GM18517 (cell line): ENCODE data around the gene BCAS4.

Source experiments
- ATAC-seq: cut with Tn5 transposase; IDR thresholded peaks from one replicate; pipeline ENCODE4 v1.9.1; 2021; ENCODE audit warnings: mild to moderate bottlenecking, moderate library complexity; ENCODE audit not compliant: unreplicated experiment

BCAS4 gene

DNA sequence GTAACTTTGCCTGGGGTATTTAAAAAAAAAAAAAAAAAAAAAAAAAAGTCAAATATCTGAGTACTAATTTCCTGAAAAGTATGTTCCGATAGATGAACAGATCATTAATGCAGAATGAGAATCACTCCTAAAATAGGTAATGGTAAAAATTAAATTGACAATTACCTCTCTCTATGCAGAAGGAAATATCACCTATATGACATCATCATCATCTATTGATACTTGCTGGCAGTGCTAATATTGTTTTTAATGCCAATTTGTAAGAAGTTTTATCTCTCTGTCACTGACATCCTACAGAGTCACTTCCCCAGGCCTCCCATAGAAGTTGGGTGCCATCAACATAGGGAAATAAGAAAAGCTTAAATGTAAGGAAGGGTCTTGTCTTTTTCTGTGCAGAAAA lies 106.4 kb downstream of the BCAS4 start:
- ATAC-seq = no peak

DNA sequence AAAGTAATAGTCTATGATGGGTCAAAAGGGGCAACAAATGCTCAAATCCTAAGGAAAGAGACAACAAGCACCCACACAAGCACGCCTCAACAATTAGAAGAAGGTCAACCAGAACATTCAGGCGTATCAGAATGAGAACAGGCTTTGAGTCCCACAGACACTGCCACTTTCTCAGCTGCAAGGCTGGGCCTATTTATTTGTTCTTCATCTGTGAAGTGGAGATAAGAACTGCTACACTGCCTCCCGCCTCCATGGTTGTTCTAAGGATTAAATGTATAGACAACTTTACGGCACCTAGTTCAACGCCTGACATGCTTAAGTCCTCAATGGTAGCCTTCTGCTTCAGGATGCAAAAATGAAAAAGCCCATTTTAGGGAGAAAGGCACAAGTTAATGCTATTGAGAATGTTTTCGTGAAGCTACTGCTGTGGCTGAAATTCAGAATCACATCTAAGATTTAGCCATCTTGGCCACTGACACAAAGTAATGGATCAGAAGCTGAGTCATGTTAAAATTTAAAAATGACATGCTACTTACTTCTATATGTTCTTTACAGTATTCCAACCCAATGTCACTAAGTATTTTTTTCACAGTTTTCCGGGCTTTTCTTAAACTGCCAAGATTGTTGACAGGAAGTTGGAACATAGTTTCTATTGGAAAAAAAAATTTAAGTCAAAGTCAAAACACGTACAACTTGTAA lies 108.6 kb downstream of the BCAS4 start:
- no peak for ATAC-seq

GRCh38 chr20:50904067-50904570 lies 109.3 kb downstream of the BCAS4 start:
- ATAC-seq = no peak

DNA sequence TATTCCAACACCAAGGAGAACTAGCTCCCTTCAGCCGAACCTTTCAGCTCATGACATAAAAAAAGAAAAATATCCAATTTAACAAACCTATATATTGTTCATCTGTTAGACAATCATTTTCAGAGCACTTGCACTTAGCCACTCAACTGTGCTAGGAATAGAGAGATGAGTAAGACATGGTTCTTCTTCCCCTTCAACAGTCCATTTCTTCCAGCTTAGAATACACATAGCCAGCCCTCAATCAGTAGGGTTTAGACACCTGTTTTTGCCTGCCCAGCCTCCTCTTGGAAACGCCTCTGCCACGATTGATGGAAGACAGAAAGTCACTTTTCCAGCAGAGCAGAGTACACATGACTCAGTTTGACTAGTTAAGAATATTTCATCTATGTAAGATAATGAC lies 114.6 kb downstream of the BCAS4 start:
- ATAC-seq = no peak

DNA sequence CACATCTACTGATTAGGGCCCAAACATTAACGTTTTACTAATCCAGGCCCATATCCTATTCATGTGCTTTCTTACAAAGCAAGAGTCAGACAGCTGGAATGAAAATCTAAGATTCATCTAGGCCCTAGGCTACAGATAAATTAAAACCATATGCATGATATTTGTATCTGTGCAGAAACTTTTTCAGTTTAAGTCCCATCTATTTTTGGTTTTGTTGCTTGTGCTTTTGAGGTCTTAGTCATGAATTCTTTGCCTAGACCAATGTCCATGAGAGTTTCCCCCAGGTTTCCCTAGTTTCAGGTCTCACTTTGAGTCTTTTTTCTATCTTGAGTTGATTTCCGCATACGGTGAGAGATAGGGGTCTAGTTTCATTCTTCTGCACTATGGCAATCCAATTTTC lies 116.2 kb downstream of the BCAS4 start:
- ATAC-seq = no peak

DNA sequence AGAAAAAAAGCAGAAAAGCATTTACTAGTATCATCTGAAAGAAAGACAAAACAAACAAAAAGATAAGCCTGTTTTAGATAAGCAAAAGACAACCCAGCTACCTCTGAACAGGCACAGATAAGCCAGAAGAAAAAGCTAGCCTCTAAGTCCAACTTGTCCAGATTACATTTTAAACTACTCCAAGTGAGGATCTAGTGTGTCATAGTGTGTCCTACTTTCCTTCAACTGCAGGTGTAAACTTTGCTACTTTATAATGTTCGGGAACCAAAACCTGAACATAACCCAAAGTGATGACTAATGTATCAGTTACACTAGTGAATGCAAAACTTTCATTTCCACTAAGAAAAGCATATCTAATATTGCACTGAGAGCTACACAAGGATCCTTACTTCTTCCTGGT lies 116.9 kb downstream of the BCAS4 start:
- ATAC-seq = no peak

GRCh38 chr20:50913690-50914375 lies 119.0 kb downstream of the BCAS4 start:
- no peak for ATAC-seq

DNA sequence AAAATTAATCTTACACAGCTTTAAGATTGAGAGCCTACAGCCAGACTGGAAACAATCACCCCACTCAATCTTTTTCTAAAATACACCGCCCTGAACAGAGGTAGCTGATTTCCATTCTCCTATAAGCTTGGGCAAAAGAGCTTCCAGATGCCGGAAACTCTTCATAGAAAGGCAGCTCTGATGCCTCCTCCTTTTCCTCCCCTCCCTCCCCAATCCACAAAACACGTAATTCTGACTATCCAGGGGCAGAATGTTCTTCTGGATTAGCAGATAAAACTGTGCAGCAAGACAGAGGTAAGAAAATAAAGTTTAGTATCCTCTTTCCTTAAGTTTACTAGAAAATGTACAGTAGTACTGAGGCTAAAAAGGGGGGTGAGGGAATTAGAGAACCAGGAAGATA lies 120.6 kb downstream of the BCAS4 start:
- ATAC-seq = no peak

GRCh38 chr20:50916257-50916656 lies 121.4 kb downstream of the BCAS4 start:
- no peak for ATAC-seq

DNA sequence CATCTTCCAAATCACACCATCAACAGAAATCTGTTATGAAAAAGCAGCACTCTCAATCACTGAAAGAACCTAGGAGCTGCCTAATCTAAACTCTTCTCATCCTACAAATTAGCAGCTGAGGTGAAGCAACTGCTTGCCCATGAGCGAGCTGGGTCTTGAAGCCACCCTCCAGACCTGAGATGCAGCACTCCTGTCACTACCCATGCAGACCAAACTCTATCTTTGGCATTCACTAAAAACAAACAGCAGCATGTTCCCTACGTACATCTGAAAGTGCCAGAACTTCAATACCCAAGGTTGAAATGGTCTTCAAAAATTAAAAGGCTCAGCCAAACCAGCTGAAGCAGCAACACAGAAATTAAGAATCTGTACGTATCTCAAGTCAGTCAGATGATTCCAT lies 122.1 kb downstream of the BCAS4 start:
- ATAC-seq = no peak

- no peak for ATAC-seq
Observed at GRCh38 chr20:50918403-50918802, 123.5 kb downstream of the BCAS4 start.

DNA sequence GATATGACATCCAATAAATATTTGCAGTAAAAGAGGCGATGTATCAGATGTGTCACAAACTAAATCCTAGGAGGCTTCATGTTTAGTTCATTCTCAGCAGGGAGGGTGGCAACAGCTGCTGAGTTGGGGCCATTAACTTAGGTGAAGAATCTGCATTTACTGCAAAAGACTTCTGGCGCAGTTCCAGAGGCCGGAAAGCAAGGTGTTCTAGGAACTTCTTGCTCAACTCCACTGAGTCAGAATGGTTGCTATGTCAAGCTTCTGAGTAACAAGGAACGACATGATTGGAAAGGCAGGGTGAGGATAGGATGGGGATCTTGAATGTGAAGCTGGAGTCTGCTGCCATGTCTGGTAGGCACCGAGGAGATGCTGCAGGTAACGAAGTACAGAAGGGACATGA lies 124.7 kb downstream of the BCAS4 start:
- ATAC-seq = no peak

GRCh38 chr20:50920997-50921396 lies 126.1 kb downstream of the BCAS4 start:
- no peak for ATAC-seq

DNA sequence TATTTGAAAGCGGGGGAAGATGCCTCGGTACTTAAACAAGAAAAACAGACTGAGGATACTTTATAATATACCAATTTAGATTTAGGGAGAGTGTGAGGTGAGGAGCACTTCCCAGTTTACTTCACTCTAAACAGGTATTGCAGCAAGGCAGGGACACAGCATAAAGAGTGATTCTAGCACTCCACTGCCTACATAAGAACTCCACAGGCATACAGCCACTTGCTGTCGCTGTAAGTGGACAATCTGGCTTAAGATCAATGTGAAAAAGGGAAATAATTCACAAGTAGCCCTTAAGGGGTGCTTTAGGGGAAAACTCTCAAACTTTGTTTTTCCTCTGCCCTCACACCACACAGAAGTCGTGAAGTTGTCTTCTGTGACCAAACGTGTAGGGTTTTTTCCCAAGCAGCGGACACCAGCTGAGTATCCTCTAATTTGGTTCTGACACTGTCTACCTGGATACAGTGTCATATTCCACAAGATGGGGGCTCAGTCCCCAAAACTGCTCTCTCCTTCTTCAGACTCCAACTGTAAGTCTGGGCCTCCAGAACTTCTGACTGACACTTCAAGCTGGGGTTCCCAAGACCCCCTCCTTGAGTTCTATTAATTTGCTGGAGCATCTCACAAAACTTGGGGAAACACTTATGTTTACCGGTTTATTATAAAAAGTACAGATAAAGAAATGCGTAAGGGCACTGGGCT lies 127.1 kb downstream of the BCAS4 start:
- no peak for ATAC-seq

DNA sequence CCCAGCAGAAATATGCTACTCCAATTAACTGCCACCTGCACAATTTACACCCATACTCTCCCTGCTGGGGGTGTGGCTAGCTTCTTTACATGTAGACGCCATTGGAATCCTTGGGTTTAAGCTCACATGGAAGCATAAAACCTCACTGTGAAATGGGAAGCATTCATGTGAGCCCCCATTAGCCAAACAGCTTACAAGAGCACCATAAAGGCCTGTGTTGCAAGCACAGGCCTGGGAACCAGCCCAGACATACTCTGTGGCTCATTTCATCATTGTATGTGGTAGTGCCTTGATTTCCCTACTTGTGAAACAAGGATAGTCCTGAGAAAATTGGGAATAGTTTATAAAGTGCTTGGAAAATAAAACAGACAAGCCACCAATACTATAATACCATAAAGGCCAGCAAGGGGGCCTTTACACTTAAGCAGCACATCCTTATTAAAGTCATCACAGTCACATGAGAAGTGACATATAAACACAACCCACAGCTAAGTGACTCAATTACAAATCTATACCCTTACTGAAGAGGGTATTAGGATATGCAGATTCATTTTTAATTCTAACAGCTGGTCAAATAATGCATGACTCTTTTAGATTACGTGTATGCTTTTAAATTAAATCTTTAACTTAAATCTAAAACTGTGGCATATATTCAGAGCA lies 129.5 kb downstream of the BCAS4 start:
- ATAC-seq = no peak

GRCh38 chr20:50926530-50926929 lies 131.7 kb downstream of the BCAS4 start:
- ATAC-seq = no peak
